HTERT RPE-1 (cell line): Measurements from ENCODE around the gene MYO3A.
"Not testable (repeated sequence)": the region's sequence is repeated elsewhere in the genome, so short reads cannot be mapped to it uniquely, and the experiment has no call there.

ENCODE experiments used
- in situ Hi-C: fragments of 300-500 bp; cut with MboI; formaldehyde crosslinking; loops from 4 replicates; pipeline ENCODE4 v1.14.3; 2020; ENCODE audit warnings: low sequenced_read_pairs

MYO3A gene

DNA sequence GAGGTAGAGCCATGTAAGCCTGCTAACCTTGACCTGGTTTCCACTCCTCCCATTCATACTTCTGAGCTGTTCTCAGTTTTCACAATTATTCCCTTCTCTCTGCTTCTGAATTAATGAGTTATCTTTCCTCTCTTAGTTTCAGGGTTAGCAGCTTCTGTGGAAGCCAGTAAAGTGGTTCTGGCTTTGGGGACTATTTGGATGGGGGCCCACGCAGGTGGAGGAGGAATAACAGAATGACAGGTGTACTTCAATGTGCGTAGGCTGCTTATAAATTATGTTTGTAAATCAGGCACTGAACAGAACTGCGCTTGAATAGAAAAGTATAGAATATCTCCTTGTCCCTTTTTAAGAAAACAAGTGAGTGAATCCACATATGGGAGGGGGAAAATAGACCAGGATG lies 153.6 kb downstream of the MYO3A start:
- in situ Hi-C loops: no loop called here

GRCh38 chr10:26090026-26090425 lies 156.0 kb downstream of the MYO3A start:
- in situ Hi-C loops: no loop called here

GRCh38 chr10:26090762-26091161 lies 156.7 kb downstream of the MYO3A start:
- in situ Hi-C loops: no loop called here

DNA sequence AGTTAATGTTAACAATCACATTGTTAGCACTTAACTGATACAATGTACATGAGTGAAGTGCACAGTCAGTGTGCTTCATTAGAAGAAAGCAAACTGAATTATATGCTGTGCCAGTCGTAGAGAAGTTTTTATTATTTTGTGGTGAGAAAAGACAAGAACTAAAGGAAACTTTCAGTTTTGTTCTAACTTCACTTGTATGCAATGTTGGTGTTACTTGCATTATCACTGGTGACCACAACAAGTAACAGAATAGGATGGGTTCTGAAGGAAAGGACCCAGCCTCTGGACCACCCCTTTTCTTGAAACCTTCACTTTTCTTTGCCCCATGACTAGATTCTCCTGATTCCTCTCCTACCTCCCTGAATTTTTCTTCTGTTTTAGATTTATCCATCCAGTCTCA lies 159.2 kb downstream of the MYO3A start:
- in situ Hi-C loops: no loop called here

GRCh38 chr10:26095781-26096180 lies 161.8 kb downstream of the MYO3A start:
- in situ Hi-C loops: no loop called here

DNA sequence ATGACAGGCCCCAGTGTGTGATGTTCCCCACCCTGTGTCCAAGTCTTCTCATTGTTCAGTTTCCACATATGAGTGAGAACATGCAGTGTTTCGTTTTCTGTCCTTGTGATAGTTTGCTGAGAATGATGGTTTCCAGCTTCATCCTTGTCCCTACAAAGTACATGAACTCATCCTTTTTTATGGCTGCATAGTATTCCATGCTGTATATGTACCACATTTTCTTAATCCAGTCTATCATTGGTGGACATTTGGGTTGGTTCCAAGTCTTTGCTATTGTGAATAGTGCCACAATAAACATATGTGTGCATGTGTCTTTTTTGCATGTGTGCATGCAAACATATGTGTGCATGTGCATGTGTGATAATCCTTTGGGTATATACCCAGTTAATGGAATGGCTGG lies 163.5 kb downstream of the MYO3A start:
- in situ Hi-C loops: not testable (repeated sequence)

DNA sequence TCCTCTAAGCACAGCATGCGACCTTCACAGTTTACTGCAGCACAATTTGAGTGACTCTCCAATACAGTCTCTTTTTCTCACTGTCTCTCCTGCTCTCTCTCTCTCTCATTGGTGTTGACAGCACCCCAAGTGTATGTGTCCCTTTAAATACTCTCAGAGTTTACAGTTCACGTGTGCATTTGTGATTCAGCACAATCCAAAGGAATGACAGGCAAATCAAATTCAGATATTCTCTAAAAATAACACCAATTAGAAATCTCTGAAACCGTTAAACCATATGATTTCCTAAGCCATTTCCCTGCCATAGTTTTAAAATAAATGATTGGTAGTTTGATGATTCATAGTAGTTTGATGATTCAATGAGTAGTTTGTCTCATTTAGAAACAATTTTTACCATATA lies 178.5 kb downstream of the MYO3A start:
- in situ Hi-C loops: no loop called here

DNA sequence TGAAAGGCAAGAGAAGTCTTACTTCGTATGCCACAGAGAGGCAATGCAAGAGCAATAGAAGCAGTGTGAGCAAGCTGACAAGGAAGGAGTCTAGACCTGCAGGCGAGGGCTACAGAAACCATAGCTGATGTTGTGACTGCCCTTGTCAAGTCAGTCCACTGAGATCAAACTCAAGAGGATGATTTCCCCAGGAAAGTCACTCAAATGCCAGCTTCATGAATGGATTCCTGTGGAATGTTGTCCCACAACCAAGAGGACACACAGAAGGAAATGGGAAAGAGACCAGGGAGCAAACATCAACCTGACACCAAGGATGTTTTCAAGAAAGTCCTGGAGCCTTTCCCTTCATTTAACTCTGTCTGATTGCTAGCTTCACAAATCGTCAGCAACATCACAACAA lies 204.6 kb downstream of the MYO3A start:
- in situ Hi-C loops: no loop called here

GRCh38 chr10:26156019-26156418 lies 222.0 kb downstream of the MYO3A start:
- in situ Hi-C loops: no loop called here

GRCh38 chr10:26157734-26158133 lies 223.7 kb downstream of the MYO3A start:
- in situ Hi-C loops: no loop called here

GRCh38 chr10:26169466-26169865 lies 235.4 kb downstream of the MYO3A start:
- in situ Hi-C loops: no loop called here

GRCh38 chr10:26172131-26172530 lies 238.1 kb downstream of the MYO3A start:
- in situ Hi-C loops: no loop called here

DNA sequence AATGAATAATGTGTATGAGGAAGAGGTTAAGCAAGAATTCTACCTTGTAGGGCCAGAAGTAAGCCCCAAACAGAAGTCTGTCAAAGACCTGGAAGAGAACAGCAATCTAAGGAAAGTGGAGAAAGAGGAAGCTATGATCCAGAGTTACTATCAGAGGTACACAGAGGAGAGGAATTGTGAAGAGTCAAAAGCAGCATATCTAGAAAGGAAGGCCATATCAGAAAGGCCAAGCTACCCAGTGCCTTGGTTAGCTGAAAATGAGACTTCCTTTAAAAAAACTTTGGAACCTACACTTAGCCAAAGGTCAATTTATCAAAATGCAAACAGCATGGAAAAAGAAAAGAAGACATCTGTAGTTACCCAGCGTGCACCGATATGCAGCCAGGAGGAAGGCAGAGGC lies 239.8 kb downstream of the MYO3A start:
- in situ Hi-C loops: no loop called here

- in situ Hi-C loops: no loop called here
Observed at GRCh38 chr10:26177341-26177740, 243.3 kb downstream of the MYO3A start.

GRCh38 chr10:26194275-26194674 lies 260.2 kb downstream of the MYO3A start:
- in situ Hi-C loops: no loop called here

DNA sequence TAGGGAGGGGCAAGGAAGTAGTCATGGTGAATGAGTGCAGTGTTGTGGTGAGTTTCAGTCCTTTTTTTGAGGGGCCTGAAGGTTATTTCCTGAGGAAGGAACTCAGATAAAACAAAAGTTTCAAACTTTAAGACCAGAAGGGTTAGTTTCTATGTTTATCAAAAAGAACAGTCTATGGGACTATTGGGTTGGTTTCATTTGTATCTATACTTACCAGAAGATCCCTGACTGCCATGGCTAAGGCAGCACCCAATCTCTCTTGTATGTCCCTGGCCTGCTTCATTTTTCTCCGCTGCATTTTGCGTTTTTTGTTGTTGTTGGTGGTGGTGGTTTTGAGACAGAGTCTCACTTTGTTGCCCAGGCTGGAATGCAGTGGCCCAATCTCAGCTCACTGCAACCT lies 263.2 kb downstream of the MYO3A start:
- in situ Hi-C loops: no loop called here

GRCh38 chr10:26198119-26198518 lies 264.1 kb downstream of the MYO3A start:
- in situ Hi-C loops: no loop called here

DNA sequence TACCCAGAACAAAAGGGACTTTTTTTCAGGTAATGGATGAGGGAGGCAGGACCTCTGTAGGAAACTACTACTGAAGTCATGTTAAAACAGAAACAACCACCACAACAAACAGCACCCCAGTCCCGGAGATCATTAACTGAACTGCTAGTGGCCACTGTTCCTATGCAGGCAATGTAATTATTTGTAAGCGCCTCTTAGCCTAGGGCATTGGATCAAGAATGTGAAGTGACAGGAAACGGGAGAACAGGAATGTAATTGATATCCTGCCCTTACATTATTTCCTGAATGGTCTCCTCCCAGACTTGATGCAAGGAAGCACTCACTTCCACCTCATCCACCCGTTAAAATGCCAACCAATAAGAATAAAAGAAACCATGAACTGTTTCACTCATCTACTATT lies 265.8 kb downstream of the MYO3A start:
- in situ Hi-C loops: no loop called here

DNA sequence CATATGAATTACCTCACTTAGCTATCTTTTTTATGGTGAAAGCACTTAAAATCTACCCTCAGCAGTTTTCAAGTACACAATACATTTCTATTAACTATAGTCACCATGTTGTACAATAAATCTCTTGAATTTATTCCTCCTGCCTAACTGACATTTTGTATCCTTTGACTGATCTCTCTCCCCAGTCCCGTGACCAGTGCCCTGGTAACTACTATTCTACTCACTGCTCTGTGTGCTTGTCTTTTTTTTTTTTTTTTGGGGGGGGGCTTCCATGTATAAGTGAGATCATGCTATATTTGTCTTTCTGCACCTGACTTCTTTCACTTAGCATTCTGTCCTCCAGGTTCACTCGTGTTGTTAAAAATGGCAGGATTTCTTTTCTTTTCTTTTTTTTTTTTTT lies 271.2 kb downstream of the MYO3A start:
- in situ Hi-C loops: no loop called here

DNA sequence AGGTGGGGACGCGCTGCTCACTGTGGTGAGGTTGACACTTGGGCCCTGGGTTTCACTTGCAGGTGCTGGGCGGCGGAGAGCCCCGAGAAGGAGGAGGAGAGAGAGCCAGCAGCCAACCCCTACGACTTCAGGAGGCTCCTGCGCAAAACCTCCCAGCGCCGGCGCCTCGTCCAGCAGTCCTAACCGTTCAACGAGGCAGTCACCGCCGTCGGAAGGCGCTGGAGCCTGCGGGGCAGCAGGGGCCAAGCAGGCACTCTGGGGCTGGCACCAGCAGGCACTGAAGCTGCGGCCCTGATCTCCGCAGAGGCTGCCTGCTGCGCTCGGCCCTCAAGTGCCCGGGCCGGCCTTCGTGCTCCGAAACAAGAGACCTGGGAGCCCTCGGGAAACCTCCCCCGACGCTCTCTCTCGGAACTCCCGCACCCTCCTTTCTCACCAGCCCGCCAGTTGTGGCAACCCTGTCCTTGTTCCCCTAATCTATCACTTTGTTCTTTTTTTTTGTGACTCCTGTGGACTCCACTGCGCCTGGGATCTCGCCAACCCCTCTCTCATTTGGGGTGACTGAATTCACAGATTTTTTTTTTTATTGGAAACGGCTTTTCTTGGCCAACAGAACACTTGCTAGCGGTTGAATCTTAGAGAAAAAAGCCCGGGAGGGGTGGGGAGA lies 277.9 kb downstream of the MYO3A start:
- in situ Hi-C loops: no loop called here

GRCh38 chr10:26212511-26212910 lies 278.5 kb downstream of the MYO3A start:
- in situ Hi-C loops: no loop called here

GRCh38 chr10:26213157-26213800 lies 279.2 kb downstream of the MYO3A start:
- in situ Hi-C loops: no loop called here

DNA sequence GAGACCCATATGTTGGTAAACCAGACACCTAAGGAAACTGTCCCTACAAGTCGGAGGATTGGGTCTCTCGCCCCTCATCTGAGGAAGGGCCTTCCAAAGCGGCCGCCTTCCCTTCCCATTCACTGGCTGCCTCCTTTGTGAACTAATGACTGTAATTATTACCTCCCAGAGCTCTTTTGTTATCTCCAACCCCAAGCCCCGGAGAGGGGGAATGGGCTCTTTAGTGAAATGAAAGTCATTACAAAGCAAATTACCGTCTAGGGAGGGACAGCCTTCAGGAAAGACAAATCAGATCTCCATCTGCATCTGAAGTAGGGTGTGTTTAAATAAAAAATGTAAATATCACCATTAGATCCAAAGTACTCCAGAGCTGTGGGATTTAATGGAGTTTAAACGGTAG lies 280.0 kb downstream of the MYO3A start:
- in situ Hi-C loops: no loop called here
